GM19238 (cell line): ENCODE data around the gene AMD1.
A peak's percentile ranks its signal among the peaks of the same experiment; 100 is the strongest.
"Not testable (repeated sequence)": the region's sequence is repeated elsewhere in the genome, so short reads cannot be mapped to it uniquely, and the experiment has no call there.

Experiments
- DNase-seq: peaks from one replicate; pipeline ENCODE4 v3.0.0; 2011; ENCODE audit warnings: low spot score; ENCODE audit not compliant: insufficient read length

AMD1 gene

GRCh38 chr6:110873981-110874879 is at the start of gene AMD1:
AMD1 (plus strand) TSS chr6:110874785; CDS start chr6:110875106, 321 bp downstream.
- peak; percentile 95 for DNase-seq

- no peak for DNase-seq
Observed at GRCh38 chr6:110826236-110827129, 48.1 kb upstream of the AMD1 start.

GRCh38 chr6:110828396-110828795 is 46.2 kb upstream of the AMD1 start:
- no peak for DNase-seq

- DNase-seq, result no peak
Observed at GRCh38 chr6:110831405-110831804, 43.2 kb upstream of the AMD1 start.

GRCh38 chr6:110833831-110834230 is 40.8 kb upstream of the AMD1 start:
- DNase-seq, result no peak

GRCh38 chr6:110835751-110836150 is 38.8 kb upstream of the AMD1 start:
- not testable (repeated sequence) for DNase-seq

- no peak for DNase-seq
Observed at GRCh38 chr6:110841266-110841665, 33.3 kb upstream of the AMD1 start.

GRCh38 chr6:110849781-110850180 is 24.8 kb upstream of the AMD1 start:
- no peak for DNase-seq

GRCh38 chr6:110852773-110853172 is 21.8 kb upstream of the AMD1 start:
- DNase-seq, result no peak

- DNase-seq, result no peak
Observed at GRCh38 chr6:110853754-110854477, 20.7 kb upstream of the AMD1 start.

GRCh38 chr6:110856296-110856695 is 18.3 kb upstream of the AMD1 start:
- DNase-seq, result no peak

GRCh38 chr6:110858016-110858415 is 16.6 kb upstream of the AMD1 start:
- no peak for DNase-seq

GRCh38 chr6:110858562-110859214 is 15.9 kb upstream of the AMD1 start:
- no peak for DNase-seq

GRCh38 chr6:110859335-110859792 is 15.2 kb upstream of the AMD1 start:
- no peak for DNase-seq

- no peak for DNase-seq
Observed at GRCh38 chr6:110864824-110865223, 9.8 kb upstream of the AMD1 start.

GRCh38 chr6:110874880-110875547 is 429 bp downstream of the AMD1 start:
- DNase-seq, result no peak

- DNase-seq, result peak; percentile 20
Observed at GRCh38 chr6:110875548-110876169, 1.1 kb downstream of the AMD1 start.

- peak; percentile 45 for DNase-seq
Observed at GRCh38 chr6:110876170-110876773, 1.7 kb downstream of the AMD1 start.

- no peak for DNase-seq
Observed at GRCh38 chr6:110876806-110877564, 2.4 kb downstream of the AMD1 start.
